ENCODE results near the gene ZNF784. TPM values are rescaled to one million over a fixed set of nuclear protein-coding genes. Genes with fewer than 3 reads are reported as not detected.

The ZNF784 gene
- total and polyA plus RNA-seq, 4 donors = 0.79 to 6.0 (median 3.8) TPM

- WGBS = 49% methylated on average over 14 of the region's 14 CpGs
- Histone ChIP-seq H3K27ac (ENCODE audit: low read depth in 1 of 2, low read length in 2 of 2) (peak overlapping the region; percentile 75 to 86), H3K36me3 (ENCODE audit: control insufficient read depth in 4 of 4, insufficient read depth in 3 of 4, low read depth in 1 of 4, low read length in 3 of 4) (peaks cover 0 to 9% (median under 1%) of the 10 kb centered on the region in 4 donors), H3K4me3 (ENCODE audit: low read depth in 1 of 3, low read length in 3 of 3) (peak overlapping the region; percentile 66 to 89 (median 86)), H3K4me1 (ENCODE audit: control insufficient read depth in 4 of 4, insufficient read depth in 4 of 4, low read length in 3 of 4) (peaks cover 22 to 52% (median 44%) of the 10 kb centered on the region in 4 donors), H3K9me3 (ENCODE audit: control insufficient read depth in 4 of 4, low read length in 3 of 4) (no peaks in the 10 kb centered on the region), H3K27me3 (ENCODE audit: control insufficient read depth in 4 of 4, insufficient read depth in 4 of 4, low read length in 3 of 4) (no peaks in the 10 kb centered on the region), H3K9ac (ENCODE audit: low read depth in 1 of 2, low read length in 2 of 2) (peak overlapping the region; percentile 71 to 87)
- no peak for TF ChIP-seq GABPA (IDR thresholded peaks at IDR 0.05 in 1 of 2, conservative IDR thresholded peaks at IDR 0.05 in 1 of 2)
- TF ChIP-seq HNF4A (conservative IDR thresholded peaks at IDR 0.05) = no peak
- no peak for TF ChIP-seq YY1 (IDR thresholded peaks at IDR 0.05)
- TF ChIP-seq REST (IDR thresholded peaks at IDR 0.05) = no peak
- no peak for TF ChIP-seq FOXA1 (IDR thresholded peaks at IDR 0.05)
- TF ChIP-seq, protein P1, sequence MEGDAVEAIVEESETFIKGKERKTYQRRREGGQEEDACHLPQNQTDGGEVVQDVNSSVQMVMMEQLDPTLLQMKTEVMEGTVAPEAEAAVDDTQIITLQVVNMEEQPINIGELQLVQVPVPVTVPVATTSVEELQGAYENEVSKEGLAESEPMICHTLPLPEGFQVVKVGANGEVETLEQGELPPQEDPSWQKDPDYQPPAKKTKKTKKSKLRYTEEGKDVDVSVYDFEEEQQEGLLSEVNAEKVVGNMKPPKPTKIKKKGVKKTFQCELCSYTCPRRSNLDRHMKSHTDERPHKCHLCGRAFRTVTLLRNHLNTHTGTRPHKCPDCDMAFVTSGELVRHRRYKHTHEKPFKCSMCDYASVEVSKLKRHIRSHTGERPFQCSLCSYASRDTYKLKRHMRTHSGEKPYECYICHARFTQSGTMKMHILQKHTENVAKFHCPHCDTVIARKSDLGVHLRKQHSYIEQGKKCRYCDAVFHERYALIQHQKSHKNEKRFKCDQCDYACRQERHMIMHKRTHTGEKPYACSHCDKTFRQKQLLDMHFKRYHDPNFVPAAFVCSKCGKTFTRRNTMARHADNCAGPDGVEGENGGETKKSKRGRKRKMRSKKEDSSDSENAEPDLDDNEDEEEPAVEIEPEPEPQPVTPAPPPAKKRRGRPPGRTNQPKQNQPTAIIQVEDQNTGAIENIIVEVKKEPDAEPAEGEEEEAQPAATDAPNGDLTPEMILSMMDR (IDR thresholded peaks at IDR 0.05; ENCODE audit: low read depth, low read length, missing input control) = no peak
- no peak for TF ChIP-seq TAF1 (conservative IDR thresholded peaks at IDR 0.05)
- no peak for TF ChIP-seq ZBTB33 (IDR thresholded peaks at IDR 0.05)
- TF ChIP-seq HNF4G (IDR thresholded peaks at IDR 0.05) = no peak
- no peak for TF ChIP-seq FOXA2 (IDR thresholded peaks at IDR 0.05)
- TF ChIP-seq SP1 (IDR thresholded peaks at IDR 0.05) = no peak
- TF ChIP-seq JUND (IDR thresholded peaks at IDR 0.05) = no peak
- no peak for TF ChIP-seq NR2F2 (IDR thresholded peaks at IDR 0.05)
- no peak for TF ChIP-seq RAD21 (IDR thresholded peaks at IDR 0.05)
- DNase-seq (ENCODE audit: low spot score) = no peak
Observed at GRCh38 chr19:55646889-55647731, 22.7 kb upstream of the ZNF784 start.

DNA sequence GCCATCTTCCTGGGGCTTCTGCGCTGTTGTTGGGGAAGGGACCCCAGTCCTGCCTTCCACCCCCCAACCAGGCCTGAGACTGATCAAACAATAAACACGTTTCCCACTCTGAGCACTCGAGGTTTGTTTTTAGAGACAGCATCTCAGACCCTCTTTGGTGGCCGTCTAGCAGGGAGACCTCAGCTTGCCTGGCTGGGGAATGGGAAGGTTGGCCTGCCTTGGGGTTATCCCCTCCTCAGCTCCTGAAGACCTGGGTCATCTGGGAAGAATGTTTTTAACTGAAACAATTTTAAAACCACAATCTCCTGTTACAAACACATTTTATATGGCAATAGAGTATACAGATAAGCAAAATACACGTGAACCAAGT is 21.1 kb upstream of the ZNF784 start:
- WGBS = 77% methylated on average over 5 of the region's 5 CpGs
- H3K27me3 ChIP-seq (ENCODE audit: control insufficient read depth in 4 of 4, insufficient read depth in 4 of 4, low read length in 3 of 4) = no peaks in the 10 kb centered on the region
- H3K4me3 ChIP-seq (ENCODE audit: low read depth in 1 of 3, low read length in 3 of 3) = no peak overlapping the region
- H3K4me1 ChIP-seq (ENCODE audit: control insufficient read depth in 4 of 4, insufficient read depth in 4 of 4, low read length in 3 of 4) = peaks cover 22 to 63% (median 53%) of the 10 kb centered on the region in 4 donors
- H3K36me3 ChIP-seq (ENCODE audit: control insufficient read depth in 4 of 4, insufficient read depth in 3 of 4, low read depth in 1 of 4, low read length in 3 of 4) = peaks cover 0 to 9% (median under 1%) of the 10 kb centered on the region in 4 donors
- no peak overlapping the region for H3K27ac ChIP-seq (ENCODE audit: low read depth in 1 of 2, low read length in 2 of 2)
- no peak for DNase-seq (ENCODE audit: low spot score)
- no peaks in the 10 kb centered on the region for H3K9me3 ChIP-seq (ENCODE audit: control insufficient read depth in 4 of 4, low read length in 3 of 4)
- TF ChIP-seq HNF4G (IDR thresholded peaks at IDR 0.05) = no peak
- TF ChIP-seq, protein P2, sequence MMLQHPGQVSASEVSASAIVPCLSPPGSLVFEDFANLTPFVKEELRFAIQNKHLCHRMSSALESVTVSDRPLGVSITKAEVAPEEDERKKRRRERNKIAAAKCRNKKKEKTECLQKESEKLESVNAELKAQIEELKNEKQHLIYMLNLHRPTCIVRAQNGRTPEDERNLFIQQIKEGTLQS (IDR thresholded peaks at IDR 0.05) = no peak
- TF ChIP-seq, protein P3, sequence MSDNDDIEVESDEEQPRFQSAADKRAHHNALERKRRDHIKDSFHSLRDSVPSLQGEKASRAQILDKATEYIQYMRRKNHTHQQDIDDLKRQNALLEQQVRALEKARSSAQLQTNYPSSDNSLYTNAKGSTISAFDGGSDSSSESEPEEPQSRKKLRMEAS (IDR thresholded peaks at IDR 0.05) = no peak
- TF ChIP-seq YY1 (IDR thresholded peaks at IDR 0.05) = no peak
- TF ChIP-seq, protein P1 (IDR thresholded peaks at IDR 0.05; ENCODE audit: low read depth, low read length, missing input control) = no peak
- no peak for TF ChIP-seq RAD21 (IDR thresholded peaks at IDR 0.05)
- no peak for TF ChIP-seq RXRA (IDR thresholded peaks at IDR 0.05)
- TF ChIP-seq GABPA (IDR thresholded peaks at IDR 0.05 in 1 of 2, conservative IDR thresholded peaks at IDR 0.05 in 1 of 2) = no peak
- no peak for TF ChIP-seq JUND (IDR thresholded peaks at IDR 0.05)
- TF ChIP-seq SP1 (IDR thresholded peaks at IDR 0.05) = no peak
- no peak for TF ChIP-seq EGR1 (IDR thresholded peaks at IDR 0.05; ENCODE audit: low read depth in 2 of 2)
- no peak for TF ChIP-seq HNF4A (conservative IDR thresholded peaks at IDR 0.05)
- no peak for TF ChIP-seq FOXA1 (IDR thresholded peaks at IDR 0.05)
- TF ChIP-seq ZBTB33 (IDR thresholded peaks at IDR 0.05) = no peak
- TF ChIP-seq NR2F2 (IDR thresholded peaks at IDR 0.05) = no peak
- no peak overlapping the region for H3K9ac ChIP-seq (ENCODE audit: low read depth in 1 of 2, low read length in 2 of 2)
